ENCODE results near the gene TASP1.

DNA sequence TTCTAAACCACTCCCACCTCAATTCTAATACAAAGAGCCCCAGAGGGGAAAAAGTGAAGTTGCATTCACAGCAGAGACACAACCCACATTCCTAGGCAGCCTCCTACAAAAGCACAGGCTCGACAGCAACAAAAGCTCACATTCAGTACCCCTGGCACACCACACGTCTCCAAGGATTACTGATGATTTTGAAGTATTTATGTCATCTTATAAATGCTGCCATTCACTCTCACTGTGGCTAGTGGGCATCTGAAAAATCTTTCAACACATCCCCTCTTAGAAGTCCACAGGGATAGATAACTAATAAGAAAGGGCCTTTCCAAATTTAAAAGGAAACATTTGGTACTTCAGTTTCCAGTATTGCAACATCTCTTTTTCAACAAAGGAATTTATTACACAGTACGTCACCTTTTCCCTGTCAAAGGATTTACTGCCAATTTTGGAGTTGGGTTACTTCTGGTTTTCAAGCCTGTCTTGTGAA lies 146.7 kb downstream of the TASP1 start:
- TF ChIP-seq CTCF (IDR thresholded peaks at IDR 0.05) (peak in 2 of 5 experiments; percentile 50 to 57), POLR2A (IDR thresholded peaks at IDR 0.05) (no peak), EP300 (IDR thresholded peaks at IDR 0.05) (peak; percentile 49 to 88)

All from tibial nerve (tissue), 4 donors.